SKM-1 (cell line): ENCODE results near the gene MGAM2.

Experiments used
- DNase-seq: peaks from one replicate; lab custom pipeline; 2025; ENCODE audit not compliant: unreplicated experiment; lab: John Stamatoyannopoulos, UW

Gene MGAM2

GRCh38 chr7:142114207-142114606 lies 2.7 kb downstream of the MGAM2 start:
- DNase-seq: no peak

GRCh38 chr7:142120524-142120923 lies 9.0 kb downstream of the MGAM2 start:
- no peak for DNase-seq

- no peak for DNase-seq
Observed at GRCh38 chr7:142123184-142123583, 11.7 kb downstream of the MGAM2 start.

GRCh38 chr7:142125256-142125955 lies 13.9 kb downstream of the MGAM2 start:
- DNase-seq: no peak

- DNase-seq: no peak
Observed at GRCh38 chr7:142130267-142130666, 18.7 kb downstream of the MGAM2 start.

- DNase-seq: no peak
Observed at GRCh38 chr7:142131439-142132185, 20.1 kb downstream of the MGAM2 start.

GRCh38 chr7:142133731-142134148 lies 22.2 kb downstream of the MGAM2 start:
- no peak for DNase-seq

GRCh38 chr7:142134909-142135308 lies 23.4 kb downstream of the MGAM2 start:
- DNase-seq: peak; percentile 50

- no peak for DNase-seq
Observed at GRCh38 chr7:142138996-142139395, 27.5 kb downstream of the MGAM2 start.

- no peak for DNase-seq
Observed at GRCh38 chr7:142139597-142140400, 28.3 kb downstream of the MGAM2 start.

- no peak for DNase-seq
Observed at GRCh38 chr7:142140401-142140959, 29.0 kb downstream of the MGAM2 start.

GRCh38 chr7:142142702-142143101 lies 31.2 kb downstream of the MGAM2 start:
- DNase-seq: no peak

GRCh38 chr7:142146124-142146523 lies 34.6 kb downstream of the MGAM2 start:
- no peak for DNase-seq

GRCh38 chr7:142150356-142150755 lies 38.8 kb downstream of the MGAM2 start:
- no peak for DNase-seq

GRCh38 chr7:142150869-142151268 lies 39.4 kb downstream of the MGAM2 start:
- no peak for DNase-seq

GRCh38 chr7:142152076-142152475 lies 40.6 kb downstream of the MGAM2 start:
- no peak for DNase-seq

GRCh38 chr7:142153400-142153799 lies 41.9 kb downstream of the MGAM2 start:
- no peak for DNase-seq

- no peak for DNase-seq
Observed at GRCh38 chr7:142158736-142159496, 47.4 kb downstream of the MGAM2 start.

- DNase-seq: no peak
Observed at GRCh38 chr7:142161921-142162320, 50.4 kb downstream of the MGAM2 start.

GRCh38 chr7:142168746-142169145 lies 57.2 kb downstream of the MGAM2 start:
- DNase-seq: no peak

GRCh38 chr7:142172932-142173331 lies 61.4 kb downstream of the MGAM2 start:
- DNase-seq: no peak
